ENCODE results near the gene PLEKHG4. TPM values are rescaled to one million over a fixed set of nuclear protein-coding genes. Genes with fewer than 3 reads are reported as not detected.
A peak's percentile ranks its signal among the peaks of the same experiment; 100 is the strongest.

The PLEKHG4 gene
- total RNA-seq, 1 experiment from 2014 or later, result 0.57 TPM

DNA sequence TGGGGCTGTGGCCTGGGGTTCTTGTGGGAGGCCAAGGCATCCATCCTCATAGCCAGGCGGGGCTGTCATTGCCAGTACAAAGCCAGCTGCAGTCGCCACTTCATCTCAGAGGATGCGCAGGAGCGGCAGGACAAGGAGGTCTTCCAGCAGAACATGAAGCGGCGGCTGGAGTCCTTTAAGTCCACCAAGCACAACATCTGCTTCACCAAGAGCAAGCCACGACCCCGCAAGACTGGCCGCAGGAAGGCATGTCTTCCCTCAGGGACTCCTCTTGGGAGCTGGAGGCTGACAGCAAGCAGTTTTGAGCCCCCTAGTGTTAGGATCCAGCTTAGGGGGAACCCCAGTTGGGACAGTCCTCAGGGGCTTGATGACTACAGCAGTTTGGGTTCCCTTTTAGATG is 15.1 kb upstream of the PLEKHG4 start:
- DNase-seq (ENCODE audit: low read depth), result no peak

DNA sequence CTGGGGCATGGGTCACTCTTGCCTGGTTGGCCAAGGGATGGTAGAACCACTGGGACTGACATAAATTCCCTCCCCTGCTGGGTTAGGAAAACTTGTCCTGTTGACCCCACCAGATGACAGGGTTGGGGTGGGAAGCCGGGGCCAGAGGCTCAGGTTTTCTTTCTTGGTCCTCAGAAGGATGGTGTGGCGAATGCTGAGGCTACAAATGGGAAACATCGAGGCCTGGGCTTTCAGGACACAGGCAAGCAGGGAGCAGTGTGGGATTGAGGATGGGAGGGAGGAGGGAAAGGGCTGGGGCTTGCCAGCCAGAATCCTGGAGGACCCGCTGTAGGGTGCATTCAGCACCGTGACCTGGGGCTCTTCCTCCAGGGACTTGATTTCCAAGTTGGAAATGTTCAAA is 14.5 kb upstream of the PLEKHG4 start:
- no peak for DNase-seq (ENCODE audit: low read depth)

DNA sequence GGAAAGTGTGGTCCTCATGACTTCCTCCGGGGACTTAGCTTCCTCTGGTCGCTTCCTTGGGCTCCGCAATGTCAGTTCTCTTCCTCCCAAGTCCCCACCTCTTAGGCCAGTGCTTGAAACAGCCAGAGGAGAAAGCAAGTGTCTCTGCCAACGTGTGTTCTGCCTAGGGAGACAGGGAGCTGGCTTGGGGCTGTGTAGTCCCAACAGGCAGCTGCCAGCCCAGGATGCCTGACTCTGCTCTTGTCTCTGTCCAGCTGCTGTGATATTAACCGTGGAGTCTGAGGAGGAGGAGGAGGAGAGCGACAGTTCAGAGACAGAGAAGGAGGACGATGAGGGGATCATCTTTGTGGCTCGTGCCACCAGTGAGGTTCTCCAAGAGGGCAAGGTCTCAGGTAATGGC is 13.5 kb upstream of the PLEKHG4 start:
- no peak for DNase-seq (ENCODE audit: low read depth)

DNA sequence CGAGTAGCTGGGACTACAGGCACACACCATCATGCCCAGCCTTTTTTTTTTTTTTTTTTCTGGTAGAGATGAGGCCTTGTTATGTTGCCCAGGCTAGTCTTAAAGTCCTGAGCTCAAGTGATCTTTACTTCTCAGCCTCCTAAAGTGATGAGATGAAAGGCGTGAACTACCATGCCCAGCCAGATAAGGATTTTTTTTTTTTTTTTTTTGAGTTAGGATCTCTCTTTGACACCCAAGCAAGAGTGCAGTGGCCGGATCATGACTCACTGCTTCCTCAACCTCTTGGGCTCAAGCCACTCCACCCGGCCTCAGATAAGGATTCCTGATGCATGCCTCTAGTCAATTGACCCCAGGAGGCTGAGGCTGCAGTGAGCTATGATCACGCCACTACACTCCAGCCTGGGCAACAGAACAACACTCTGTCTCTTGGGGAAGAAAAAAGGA is 11.2 kb upstream of the PLEKHG4 start:
- peak; percentile 86 for DNase-seq (ENCODE audit: low read depth)

DNA sequence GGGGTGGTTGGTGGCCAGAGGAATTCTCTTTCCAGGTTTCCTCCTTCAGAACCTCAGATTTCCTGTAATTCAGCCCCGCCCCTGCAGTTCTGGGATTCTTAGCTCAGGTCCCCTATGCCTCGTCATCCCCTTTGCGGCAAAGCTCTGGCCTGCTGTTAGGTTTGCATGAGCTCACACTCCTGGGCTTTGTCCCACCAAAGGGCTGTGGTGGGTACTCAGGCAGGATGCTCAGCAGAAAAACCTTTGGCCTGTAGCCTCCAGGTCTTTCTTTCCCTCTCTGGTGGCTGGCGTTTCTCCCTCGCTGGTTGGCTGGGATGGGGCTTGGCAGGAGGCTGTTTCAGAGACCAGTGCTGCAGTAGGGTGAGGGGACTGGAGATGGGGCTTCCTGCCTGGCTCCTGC is 9.6 kb upstream of the PLEKHG4 start:
- DNase-seq (ENCODE audit: low read depth), result no peak

DNA sequence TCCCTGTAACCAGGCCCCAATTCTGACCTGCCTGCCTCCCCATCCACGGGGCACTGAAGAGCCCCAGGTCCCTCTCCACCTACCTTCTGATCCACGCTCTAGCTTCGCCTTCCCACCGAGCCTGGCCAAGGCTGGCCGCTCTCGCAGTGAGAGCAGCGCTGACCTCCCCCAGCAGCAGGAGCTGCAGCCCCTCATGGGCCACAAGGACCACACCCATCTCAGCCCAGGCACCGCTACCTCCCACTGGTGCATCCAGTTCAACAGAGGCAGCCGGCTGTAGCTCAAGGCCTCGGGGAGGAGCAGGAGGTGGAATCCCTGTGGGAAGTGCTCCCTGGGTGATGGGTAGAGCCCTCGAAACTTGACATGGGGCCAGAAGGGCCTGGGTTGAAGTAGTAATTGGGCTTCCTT is 8.4 kb upstream of the PLEKHG4 start:
- no peak for DNase-seq (ENCODE audit: low read depth)

DNA sequence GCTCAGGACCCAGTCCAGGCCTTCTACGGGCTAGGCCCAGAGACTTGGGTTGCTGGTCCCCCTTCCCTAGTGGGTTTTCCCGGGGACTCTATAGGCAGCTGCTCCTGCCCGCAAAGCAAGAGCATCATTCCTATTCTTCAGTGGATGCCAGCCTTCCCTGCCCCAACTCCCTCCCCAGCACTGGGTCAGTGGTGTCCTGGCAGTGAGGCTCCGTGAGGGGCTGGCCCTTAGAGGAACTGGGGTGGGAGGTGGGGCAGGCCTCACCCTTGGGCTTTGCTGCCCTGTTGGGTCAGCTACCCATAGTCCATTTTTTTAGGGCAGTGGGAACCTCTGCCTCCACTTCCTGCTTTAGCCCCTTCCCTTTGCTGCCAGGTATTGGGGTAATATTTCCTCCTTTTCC is 7.9 kb upstream of the PLEKHG4 start:
- DNase-seq (ENCODE audit: low read depth), result no peak

DNA sequence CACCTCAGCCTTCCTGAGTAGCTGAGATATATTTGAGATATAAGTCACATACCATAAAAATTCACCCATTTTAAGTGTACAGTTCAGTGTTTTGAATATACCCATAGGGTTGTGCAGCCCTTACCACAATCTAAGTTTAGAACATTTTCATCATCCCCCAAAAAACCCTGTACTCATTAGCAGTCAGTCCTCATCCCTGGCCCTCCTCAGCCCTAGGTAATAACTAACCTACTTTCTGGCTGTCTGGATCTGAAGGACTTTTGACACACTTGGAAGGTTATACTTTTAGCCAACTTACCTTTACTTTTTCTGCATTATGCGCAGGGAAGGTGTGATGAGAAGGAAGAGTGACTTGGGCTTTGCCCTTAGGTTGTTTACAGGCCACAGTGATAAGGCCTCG is 4.0 kb upstream of the PLEKHG4 start:
- no peak for DNase-seq (ENCODE audit: low read depth)

DNA sequence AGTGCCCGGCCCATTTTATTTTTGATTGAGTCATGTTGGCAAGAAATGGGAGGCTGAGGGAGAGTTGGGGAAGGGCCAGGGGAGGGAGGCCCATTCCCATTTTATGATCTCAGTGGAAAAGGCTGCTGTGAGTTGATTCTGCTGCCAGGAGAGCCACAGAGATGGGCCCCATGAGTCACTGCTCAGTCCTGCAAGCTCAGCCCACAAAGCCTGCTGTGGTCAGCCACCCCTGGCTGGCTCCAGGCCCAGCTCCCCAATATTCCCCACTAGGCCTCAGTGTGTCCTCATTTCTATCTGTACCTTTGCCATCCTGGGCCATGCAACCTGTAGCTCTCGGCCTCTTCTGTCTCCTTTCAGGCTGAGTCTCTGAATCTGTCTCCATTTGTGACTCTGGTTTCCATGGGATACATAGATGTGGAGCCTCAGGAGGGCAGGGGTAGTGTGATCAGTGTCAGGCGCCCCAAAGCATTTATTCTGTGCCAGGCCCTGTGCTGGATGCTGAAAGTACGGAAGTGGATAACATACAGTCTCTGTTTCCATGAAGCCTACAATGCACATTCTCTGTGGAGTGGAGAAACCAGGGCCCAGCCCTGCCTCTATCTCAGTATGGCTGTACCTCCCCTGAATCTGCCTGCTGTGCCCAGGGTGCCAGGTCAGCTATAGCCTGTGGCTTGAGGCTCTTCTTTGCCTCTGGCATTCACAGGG is 1.9 kb upstream of the PLEKHG4 start:
- DNase-seq (ENCODE audit: low read depth), result peak; percentile 98

DNA sequence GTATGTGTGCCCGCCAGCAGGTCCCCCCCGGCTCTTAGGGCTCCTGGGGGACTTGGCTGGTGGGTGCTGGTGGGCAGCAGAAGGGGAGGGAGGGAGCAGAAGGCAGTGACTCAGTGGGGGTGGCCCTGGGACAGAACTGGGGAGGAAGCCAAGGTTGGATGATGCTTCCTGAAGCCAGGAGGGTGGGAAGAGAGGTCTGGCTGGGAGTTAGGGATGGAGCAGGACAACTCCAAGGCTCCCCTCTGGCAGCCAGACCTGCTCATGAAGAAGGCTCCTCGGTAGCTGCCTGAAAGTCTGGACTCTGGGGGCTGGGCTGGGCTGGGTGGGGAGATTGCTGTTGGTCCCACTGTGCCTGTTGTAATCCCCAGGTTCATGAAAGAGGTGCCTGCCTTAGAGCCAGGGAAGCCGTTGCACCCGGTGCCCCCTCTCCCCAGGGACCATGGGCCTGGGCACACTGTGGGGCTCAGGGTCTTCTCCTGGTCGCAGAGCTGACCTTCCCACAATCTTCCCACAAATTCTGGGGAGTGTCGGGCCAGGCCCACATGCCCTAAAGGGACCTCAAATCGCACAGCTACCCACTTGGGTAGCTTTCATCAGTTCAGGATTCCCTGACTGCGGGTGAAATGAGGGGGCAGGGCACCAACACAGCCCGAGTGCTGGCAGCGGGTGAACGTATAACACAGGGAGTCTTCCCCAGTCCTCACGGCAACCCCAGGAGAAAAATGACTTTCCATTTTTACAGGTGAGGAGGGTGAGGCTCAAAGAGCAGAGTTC is 1.1 kb upstream of the PLEKHG4 start:
- DNase-seq (ENCODE audit: low read depth), result peak; percentile 64

DNA sequence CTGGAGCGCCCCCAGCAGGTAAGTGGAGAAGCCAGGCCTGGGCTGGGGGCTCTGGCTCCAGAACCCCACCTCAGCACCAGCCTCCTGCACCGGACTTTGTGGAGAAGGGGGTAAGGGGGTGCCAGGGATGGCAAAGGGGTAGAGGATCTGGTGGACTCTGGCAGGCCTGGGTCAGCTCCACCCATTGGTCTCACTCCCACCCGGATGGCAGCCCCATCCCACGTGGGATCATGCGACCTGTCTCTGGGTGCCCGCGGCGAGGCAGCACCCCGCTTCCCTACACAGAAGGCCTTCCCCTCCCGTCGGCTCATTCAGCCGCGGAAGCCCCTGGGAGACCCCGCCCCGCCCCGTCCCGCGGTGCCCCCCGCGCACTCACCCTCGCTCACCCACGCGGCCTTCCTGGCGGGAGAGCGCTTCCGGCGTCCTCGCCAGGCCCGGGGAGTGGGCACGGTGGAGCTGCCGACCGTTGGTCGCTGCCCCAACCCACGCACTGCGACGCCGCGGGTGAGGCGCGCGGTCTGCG is 498 bp upstream of the PLEKHG4 start:
- no peak for DNase-seq (ENCODE audit: low read depth)

DNA sequence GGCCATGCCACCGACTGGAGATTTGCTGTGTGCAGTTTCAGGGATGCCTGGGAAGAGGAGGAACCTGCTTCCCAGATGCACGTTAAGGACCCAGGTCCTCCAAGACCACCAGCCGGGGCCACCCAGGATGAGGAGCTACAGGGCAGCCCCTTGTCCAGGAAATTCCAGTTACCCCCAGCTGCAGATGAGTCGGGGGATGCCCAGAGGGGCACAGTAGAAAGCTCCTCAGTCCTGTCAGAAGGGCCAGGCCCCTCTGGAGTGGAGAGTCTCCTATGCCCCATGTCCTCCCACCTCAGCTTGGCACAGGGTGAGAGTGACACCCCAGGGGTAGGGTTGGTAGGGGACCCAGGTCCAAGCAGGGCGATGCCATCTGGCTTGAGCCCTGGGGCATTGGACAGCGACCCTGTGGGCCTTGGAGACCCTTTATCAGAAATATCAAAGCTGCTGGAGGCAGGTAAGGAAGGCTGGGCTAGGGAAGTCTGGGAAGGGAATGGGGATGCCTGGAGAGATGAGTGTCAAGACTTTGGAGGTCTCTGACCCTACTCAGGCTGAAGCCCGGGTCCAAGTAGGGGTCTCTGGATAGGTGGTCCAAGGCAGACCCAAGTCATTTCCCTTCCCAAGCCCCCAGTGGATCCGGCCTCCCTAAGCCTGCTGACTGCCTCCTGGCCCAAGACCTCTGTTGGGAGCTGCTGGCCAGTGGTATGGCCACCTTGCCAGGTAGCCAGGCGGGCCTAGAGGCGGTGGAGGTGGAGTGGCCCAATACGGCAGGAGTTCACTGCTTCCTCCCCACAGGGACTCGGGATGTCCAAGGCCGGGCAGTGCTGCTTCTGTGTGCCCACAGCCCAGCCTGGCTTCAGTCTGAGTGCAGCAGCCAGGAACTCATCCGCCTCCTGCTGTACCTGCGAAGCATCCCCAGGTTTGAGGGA is 1.0 kb downstream of the PLEKHG4 start:
- no peak for DNase-seq (ENCODE audit: low read depth)

DNA sequence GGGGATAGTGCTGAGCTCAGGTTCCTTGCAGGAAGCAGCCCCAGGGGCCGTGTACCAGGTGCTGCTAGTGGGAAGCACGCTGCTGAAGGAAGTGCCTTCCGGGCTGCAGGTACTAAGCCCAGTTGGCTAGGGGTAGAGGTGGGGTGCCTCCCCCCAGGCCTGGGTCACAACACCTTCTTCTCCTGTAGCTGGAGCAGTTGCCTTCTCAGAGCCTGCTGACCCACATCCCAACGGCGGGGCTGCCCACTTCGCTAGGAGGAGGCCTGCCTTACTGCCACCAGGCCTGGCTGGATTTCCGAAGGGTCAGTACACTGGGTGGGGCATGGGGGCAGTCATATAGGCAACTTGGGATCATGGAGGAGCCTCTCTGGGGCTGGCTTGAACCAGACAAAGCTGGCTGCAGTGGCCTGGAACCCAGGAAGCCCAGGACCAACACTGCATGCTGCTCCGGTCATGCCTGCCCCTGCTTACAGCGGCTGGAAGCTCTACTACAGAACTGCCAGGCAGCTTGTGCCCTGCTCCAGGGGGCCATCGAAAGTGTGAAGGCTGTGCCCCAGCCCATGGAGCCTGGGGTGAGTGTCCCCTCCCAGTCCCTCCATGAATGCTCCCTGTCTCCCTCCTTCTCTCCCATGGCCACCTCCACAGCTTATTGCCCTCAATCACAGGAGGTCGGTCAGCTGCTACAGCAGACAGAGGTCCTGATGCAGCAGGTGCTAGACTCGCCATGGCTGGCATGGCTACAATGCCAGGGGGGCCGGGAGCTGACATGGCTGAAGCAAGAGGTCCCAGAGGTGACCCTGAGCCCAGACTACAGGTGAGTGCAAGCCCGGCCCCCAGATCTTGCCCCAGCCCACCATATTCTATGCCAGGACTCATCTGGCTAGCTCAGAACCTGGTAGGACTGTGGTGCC is 2.5 kb downstream of the PLEKHG4 start:
- DNase-seq (ENCODE audit: low read depth), result no peak

DNA sequence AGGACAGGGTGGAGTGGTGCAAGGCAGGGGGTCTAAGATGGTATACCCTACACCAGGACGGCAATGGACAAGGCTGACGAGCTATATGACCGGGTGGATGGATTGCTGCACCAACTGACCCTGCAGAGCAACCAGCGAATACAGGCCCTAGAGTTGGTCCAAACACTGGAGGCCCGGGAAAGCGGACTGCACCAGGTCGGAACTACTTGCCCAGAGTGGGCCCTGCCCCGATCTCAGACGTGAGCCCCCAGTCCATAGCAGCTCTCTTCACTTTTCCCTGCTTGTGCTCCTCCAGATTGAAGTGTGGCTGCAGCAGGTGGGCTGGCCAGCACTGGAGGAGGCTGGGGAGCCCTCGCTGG is 3.1 kb downstream of the PLEKHG4 start:
- DNase-seq (ENCODE audit: low read depth), result no peak

DNA sequence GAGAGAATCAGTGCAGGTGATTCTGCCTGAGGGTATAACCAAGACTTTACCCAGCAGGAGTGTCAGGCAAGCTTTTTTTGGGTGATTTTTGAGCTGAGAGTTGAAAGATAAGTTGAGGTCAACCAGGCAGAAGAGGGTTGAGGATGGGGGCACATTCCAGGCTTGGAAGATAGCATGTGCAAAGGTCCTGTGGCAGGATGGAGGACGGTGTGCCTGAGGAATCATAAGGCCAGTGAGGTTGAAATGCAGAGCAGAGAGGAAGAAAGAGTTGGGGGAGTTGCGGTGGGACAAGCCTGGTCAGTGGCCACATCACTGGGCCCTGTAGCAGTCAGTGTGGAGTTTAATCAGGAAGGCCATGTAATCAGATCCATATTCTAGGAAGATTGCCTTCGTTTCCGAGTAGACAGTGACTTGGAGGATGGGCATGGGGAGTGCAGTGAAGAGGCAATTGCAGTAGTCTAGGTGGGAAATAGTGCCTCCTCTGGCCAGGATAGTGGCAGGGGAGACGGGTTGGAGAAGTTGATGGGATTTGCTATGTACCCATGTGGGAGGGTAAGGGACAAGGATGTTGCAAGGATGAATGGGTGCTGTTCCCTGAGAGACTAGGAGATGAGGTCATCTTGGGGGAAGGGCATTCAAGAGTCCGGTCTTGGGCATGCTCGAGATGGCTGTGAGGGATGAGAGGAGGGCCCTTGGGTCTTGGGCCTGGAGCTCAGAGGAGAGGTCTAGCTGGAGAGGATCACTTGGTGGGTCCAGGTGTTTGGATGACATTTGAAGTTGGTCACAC is 3.9 kb downstream of the PLEKHG4 start:
- DNase-seq (ENCODE audit: low read depth), result no peak

DNA sequence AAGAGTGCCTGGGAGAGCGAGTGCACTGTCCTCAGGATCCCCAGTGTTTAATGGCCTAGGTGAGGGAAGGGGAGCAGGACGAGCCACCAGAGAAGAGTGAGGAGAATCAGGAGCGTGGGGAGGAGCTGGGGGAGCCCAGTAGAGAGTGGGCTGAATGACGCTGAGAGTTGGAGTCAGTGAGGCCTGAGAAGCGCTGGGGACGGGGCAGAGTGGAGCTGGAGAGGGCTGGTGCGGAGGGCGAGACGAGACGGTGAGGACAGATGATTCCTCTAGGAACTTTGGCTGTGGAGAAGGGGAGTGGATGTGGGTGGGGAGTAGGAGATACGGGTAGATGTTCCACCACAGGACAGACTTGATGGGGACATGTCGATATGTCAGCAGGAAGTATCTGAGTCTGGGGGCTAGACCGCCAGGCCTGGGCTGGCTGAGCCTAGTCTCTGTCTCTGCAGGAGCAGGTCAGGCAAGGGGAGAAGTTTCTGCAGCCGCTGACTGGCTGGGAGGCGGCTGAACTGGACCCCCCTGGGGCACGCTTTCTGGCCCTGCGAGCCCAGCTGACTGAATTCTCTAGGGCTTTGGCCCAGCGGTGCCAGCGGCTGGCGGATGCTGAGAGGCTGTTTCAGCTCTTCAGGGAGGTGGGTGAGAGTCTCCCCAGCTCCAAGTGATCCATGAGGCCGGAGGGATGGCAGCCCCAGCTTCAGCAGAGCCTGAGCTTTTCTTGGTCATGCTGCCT is 4.7 kb downstream of the PLEKHG4 start:
- no peak for DNase-seq (ENCODE audit: low read depth)

DNA sequence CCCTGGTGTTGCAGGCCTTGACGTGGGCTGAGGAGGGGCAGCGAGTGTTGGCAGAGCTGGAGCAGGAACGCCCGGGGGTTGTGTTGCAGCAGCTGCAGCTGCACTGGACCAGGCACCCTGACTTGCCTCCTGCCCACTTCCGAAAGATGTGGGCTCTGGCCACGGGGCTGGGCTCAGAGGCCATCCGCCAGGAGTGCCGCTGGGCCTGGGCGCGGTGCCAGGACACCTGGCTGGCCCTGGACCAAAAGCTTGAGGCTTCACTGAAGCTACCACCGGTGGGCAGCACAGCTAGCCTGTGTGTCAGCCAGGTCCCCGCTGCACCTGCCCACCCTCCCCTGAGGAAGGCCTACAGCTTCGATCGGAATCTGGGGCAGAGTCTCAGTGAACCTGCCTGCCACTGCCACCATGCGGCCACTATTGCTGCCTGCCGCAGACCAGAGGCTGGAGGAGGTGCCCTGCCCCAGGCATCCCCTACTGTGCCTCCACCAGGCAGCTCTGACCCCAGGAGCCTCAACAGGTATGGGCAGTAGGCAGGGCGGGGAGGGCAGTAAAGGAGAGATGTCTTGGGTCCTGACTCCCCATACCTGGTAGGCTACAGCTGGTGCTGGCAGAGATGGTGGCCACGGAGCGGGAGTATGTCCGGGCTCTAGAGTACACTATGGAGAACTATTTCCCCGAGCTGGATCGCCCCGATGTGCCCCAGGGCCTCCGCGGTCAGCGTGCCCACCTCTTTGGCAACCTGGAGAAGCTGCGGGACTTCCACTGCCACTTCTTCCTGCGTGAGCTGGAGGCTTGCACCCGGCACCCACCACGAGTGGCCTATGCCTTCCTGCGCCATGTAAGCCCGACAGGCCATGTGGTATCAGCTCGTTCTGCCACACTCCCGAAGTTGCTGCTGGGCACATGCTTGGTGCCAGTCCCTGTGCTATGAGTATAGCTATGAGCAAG is 5.6 kb downstream of the PLEKHG4 start:
- peak; percentile 44 for DNase-seq (ENCODE audit: low read depth)

All from LHCN-M2 (cell line).